Upper lobe of left lung (tissue), 6 donors: Measurements from ENCODE around the gene RAD51AP1. TPM values are rescaled to one million over a fixed set of nuclear protein-coding genes. Genes with fewer than 3 reads are reported as not detected.

Source experiments
- ATAC-seq, 2 donors: fragments of 200-7000 bp; cut with Tn5 transposase; one replicate each; pipeline ENCODE4 v1.9.1; 2022; ENCODE audit warnings: mild to moderate bottlenecking in 2 of 2, moderate library complexity in 2 of 2; ENCODE audit not compliant: low FRiP score in 2 of 2
- DNase-seq, 2 donors: peaks; one replicate each; pipeline ENCODE4 v3.0.0-alpha.2; 2019 to 2020
- H3K27ac ChIP-seq, 4 donors: fragments of 200-600 bp; sonication (generic); one replicate each; pipeline ENCODE4 v1.5.1; 2016 to 2019
- H3K27me3 ChIP-seq, 4 donors: fragments of 200-600 bp; sonication (generic); one replicate each; pipeline ENCODE4 v1.5.1; 2017 to 2019
- H3K36me3 ChIP-seq, 4 donors: fragments of 200-600 bp; sonication (generic); one replicate each; pipeline ENCODE4 v1.5.1; 2016 to 2019
- H3K4me1 ChIP-seq, 4 donors: fragments of 200-600 bp; sonication (generic); one replicate each; pipeline ENCODE4 v1.5.1; 2018 to 2019
- H3K4me3 ChIP-seq, 4 donors: fragments of 200-600 bp; sonication (generic); one replicate each; pipeline ENCODE4 v1.5.1; 2017 to 2019; ENCODE audit warnings: mild to moderate bottlenecking in 2 of 4, moderate library complexity in 1 of 4
- H3K9me3 ChIP-seq, 4 donors: fragments of 200-600 bp; sonication (generic); one replicate each; pipeline ENCODE4 v1.5.1; 2018 to 2019
- EP300 ChIP-seq, 4 donors: sonication (generic); formaldehyde crosslinking; IDR thresholded peaks; one replicate each; pipeline ENCODE4 v1.5.1; 2017; ENCODE audit warnings: antibody characterized with exemption in 4 of 4, control low read depth in 2 of 4
- POLR2A ChIP-seq, 4 donors: fragments of 450-650 bp; IDR thresholded peaks; one replicate each; pipeline ENCODE4 v1.5.1; 2016 to 2017; ENCODE audit warnings: antibody characterized with exemption in 4 of 4, mild to moderate bottlenecking in 2 of 4
- POLR2AphosphoS5 ChIP-seq, 2 donors: sonication (generic); formaldehyde crosslinking; IDR thresholded peaks; one replicate each; pipeline ENCODE4 v1.5.1; 2017; ENCODE audit warnings: antibody characterized with exemption in 2 of 2
- WGBS, 2 donors: methylation state at CpG; one replicate each; pipeline ENCODE4 v1.1.5; 2017 to 2018; 5-methylcytosine and 5-hydroxymethylcytosine counted together
- total RNA-seq, 6 donors: library from RNA; depleted of rRNA in 4 of 6; stranded (reverse); fragments of >200 nt in 4 of 6; gene quantifications; one replicate each; pipeline versions ENCODE4 v1.1.0 to v1.2.1, GENCODE V29; 2016 to 2021
- TF ChIP-seq, protein P1 (sequence below), 6 experiments: fragments of 450-650 bp in 4 of 6; fragments of 200-600 bp in 2 of 6; sonication (generic) in 2 of 6; IDR thresholded peaks; one replicate each; pipeline ENCODE4 v1.5.1; 2016 to 2019; ENCODE audit warnings: antibody characterized with exemption in 6 of 6
- donor health status: DM: no; HTN: no; CAD: no; lungs with moderate emphysema.
- donor health status: DM: no; HTN: yes; CAD: no; lungs with severe emphysema.

RAD51AP1 gene
- total RNA-seq, 6 donors from 2014 or later, result 1.0 to 5.0 (median 2.1) TPM

DNA sequence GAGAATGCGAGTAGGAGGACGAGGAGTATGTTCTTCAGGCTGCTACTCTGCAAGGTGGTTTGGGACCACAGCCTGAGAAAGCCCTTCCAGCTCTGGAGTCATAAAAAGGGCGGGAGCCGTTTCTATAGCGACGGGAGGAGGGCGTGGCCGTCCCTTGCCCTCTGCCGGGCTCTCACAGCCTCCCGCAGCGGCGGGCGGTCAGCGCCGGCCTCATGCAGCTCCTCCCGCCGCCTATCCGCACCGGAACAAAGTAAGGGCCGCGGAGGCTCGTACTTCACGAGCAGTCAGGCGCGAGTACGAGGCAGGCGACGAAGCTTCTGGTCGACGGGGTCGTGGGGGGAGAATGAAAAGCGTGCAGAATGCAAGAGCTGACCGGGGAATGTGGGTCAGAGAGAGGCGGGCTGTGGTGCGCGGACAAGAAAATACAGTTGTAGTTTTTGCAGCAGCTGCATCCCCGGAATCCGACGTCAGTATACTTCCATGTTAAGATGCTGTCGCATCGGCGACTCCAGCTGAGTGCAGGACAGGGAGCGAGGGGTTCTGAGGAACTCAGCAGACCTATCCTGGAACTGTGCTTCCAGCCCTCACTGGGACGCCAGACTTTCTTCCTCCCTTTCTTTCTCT, 23.5 kb downstream of the RAD51AP1 start, which contains the start of gene DYRK4:
Gene DYRK4, plus strand, starts transcription at position 175 of the 624 bp plus-strand sequence. Its CDS starts 38 bp downstream, at position 213.
- Histone ChIP-seq H3K4me3 (peak within 1 kb of the TSS in 3 of 4 donors; percentile 32 to 47 (median 44)), H3K27ac (peak within 1 kb of the TSS in 2 of 4 donors; percentile 27 to 57)

DNA sequence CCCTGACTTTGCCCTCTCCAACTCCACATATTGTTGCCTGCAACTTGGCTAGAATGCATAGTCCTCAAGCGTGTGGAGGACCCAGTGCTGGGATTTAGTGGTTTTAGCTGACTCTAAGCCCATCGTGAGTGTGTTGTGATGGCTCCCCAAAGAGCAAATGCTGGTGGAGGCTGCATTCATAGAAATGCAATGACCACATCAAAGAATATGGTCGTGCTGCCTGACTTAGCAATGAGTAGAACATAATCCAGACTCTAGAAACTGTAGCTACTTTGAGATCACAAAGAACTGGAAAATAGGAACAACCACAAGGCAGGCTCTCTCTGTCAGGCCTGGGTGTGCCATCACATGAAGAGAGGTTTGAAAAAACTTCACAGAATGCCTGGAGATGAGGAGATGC, 24.6 kb downstream of the RAD51AP1 start:
- TF ChIP-seq POLR2A (IDR thresholded peaks at IDR 0.05) (no peak), POLR2AphosphoS5 (IDR thresholded peaks at IDR 0.05) (no peak), EP300 (IDR thresholded peaks at IDR 0.05) (no peak)
- TF ChIP-seq, protein P1, sequence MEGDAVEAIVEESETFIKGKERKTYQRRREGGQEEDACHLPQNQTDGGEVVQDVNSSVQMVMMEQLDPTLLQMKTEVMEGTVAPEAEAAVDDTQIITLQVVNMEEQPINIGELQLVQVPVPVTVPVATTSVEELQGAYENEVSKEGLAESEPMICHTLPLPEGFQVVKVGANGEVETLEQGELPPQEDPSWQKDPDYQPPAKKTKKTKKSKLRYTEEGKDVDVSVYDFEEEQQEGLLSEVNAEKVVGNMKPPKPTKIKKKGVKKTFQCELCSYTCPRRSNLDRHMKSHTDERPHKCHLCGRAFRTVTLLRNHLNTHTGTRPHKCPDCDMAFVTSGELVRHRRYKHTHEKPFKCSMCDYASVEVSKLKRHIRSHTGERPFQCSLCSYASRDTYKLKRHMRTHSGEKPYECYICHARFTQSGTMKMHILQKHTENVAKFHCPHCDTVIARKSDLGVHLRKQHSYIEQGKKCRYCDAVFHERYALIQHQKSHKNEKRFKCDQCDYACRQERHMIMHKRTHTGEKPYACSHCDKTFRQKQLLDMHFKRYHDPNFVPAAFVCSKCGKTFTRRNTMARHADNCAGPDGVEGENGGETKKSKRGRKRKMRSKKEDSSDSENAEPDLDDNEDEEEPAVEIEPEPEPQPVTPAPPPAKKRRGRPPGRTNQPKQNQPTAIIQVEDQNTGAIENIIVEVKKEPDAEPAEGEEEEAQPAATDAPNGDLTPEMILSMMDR (IDR thresholded peaks at IDR 0.05), result no peak
- ATAC-seq (no peak), DNase-seq (no peak)
- Histone ChIP-seq H3K9me3 (no peaks in the 10 kb centered on the region), H3K4me3 (no peak overlapping the region), H3K27me3 (no peaks in the 10 kb centered on the region), H3K27ac (no peak overlapping the region), H3K36me3 (no peaks in the 10 kb centered on the region), H3K4me1 (peaks cover 17 to 47% (median 19%) of the 10 kb centered on the region in 4 donors)
- 83 to 93% methylated on average over 3 of the region's 3 CpGs for WGBS, 2 donors

More for the DNA sequence above, 23.5 kb downstream of the RAD51AP1 start, which contains the start of gene DYRK4:
- DNase-seq (peak; percentile 87 to 89), ATAC-seq (peak; percentile 89 to 95)
- peaks cover 15 to 38% (median 17%) of the 10 kb centered on the region in 4 donors for H3K4me1 ChIP-seq
- H3K9me3 ChIP-seq, result no peaks in the 10 kb centered on the region
- WGBS, 2 donors, result 14 to 19% methylated on average over 41 to 44 of the region's 44 CpGs
- H3K36me3 ChIP-seq, result no peaks in the 10 kb centered on the region
- no peaks in the 10 kb centered on the region for H3K27me3 ChIP-seq
- TF ChIP-seq POLR2A (IDR thresholded peaks at IDR 0.05) (peak in 1 of 4 donors; percentile 60), POLR2AphosphoS5 (IDR thresholded peaks at IDR 0.05) (no peak)
- TF ChIP-seq, protein P1 (IDR thresholded peaks at IDR 0.05), result no peak

DNA sequence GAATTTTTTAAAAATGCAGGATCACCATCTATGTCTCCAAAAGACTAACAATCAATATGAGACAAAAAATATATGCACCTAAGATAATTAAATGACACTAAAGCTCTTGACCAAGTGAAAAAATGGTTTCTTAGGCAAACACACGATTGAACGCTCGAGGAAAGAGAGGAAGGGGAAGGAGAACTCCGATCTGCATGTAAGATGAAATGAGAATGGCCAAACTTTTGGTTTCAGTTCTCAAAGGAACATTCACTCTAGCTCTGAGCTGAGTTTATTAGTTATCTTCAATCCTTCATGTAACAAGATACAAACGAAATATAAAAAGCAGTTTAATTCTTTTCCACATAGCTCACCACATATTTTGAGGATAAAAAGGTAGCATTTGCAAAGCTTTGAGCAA, 26.1 kb downstream of the RAD51AP1 start:
- TF ChIP-seq POLR2A (IDR thresholded peaks at IDR 0.05) (no peak), EP300 (IDR thresholded peaks at IDR 0.05) (no peak), POLR2AphosphoS5 (IDR thresholded peaks at IDR 0.05) (no peak)
- Histone ChIP-seq H3K4me1 (peaks cover 17 to 47% (median 20%) of the 10 kb centered on the region in 4 donors), H3K9me3 (no peaks in the 10 kb centered on the region), H3K27me3 (no peaks in the 10 kb centered on the region), H3K27ac (peak overlapping the region in 3 of 4 donors; percentile 18 to 73 (median 40)), H3K36me3 (no peaks in the 10 kb centered on the region), H3K4me3 (peak overlapping the region in 1 of 4 donors; percentile 3)
- DNase-seq (no peak), ATAC-seq (no peak)
- WGBS, 2 donors, result 40 to 46% methylated on average over 5 of the region's 5 CpGs

DNA sequence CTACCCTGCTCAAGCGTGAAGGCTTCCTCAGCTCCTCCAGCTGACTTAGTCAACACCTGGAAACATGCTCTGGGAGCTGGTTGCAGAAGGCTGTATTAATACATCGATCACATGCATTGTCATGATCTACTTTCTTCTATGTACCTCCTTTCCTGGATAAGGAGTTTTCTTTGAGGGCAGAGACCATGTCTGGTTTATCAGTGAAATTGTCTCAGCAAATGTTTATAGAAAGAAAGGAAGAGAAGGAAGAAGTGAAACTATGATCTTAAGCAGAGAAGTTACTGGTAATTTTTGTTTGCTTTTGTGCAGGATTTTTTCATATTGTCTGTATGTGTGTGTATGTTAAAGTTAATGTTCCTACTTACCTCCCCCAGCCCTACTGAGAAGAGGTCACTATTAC, 27.8 kb downstream of the RAD51AP1 start:
- Histone ChIP-seq H3K4me3 (no peak overlapping the region), H3K27me3 (no peaks in the 10 kb centered on the region), H3K36me3 (no peaks in the 10 kb centered on the region), H3K4me1 (peaks cover 17 to 47% (median 20%) of the 10 kb centered on the region in 4 donors), H3K9me3 (no peaks in the 10 kb centered on the region), H3K27ac (peak overlapping the region in 3 of 4 donors; percentile 11 to 73 (median 47))
- 62 to 67% methylated on average over 2 of the region's 2 CpGs for WGBS, 2 donors
- ATAC-seq (no peak), DNase-seq (no peak)
- TF ChIP-seq POLR2A (IDR thresholded peaks at IDR 0.05), result no peak
- TF ChIP-seq, protein P1 (IDR thresholded peaks at IDR 0.05), result no peak
- TF ChIP-seq EP300 (IDR thresholded peaks at IDR 0.05), result no peak
- TF ChIP-seq POLR2AphosphoS5 (IDR thresholded peaks at IDR 0.05), result no peak

DNA sequence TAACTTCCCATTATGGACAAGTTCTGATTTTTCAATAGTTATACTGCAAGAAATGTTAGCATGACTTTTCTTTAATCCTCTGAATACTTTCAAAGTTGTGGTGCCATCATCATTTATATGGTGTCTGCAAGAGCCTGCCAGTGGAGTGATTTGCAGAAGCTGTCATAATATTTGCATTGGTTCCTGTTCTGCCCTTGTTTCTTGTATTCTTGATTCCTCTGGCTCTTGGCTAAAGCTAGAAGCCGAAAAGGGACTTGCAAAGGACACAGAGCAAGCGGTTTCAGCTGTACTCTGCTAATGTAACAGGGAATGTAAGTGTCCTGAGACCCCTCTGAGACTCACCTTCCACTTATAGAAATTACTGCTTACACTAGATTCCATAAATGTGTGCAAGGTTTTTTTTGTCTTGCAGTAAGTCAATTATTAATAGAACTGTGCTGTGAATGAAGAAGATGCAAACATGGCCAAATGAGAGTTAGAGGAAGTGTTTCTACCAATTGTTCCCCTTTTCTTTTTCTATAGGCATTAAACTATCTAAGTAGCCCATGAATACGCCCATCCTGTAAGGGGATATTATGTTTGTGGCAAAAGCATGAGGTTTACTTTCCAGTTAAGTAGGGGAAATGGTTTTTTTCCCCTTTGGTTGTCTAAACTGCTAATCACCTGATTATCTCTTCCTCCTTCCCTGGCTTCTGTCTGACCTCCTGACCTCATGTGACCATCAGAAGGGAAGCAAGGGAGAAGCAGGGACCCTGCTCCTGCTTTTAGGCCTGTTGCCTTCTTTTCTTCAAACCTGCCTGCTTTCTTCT, 28.6 kb downstream of the RAD51AP1 start:
- Histone ChIP-seq H3K36me3 (no peaks in the 10 kb centered on the region), H3K4me3 (no peak overlapping the region), H3K4me1 (peaks cover 9 to 39% (median 18%) of the 10 kb centered on the region in 4 donors), H3K27ac (peak overlapping the region; percentile 36 to 73 (median 60)), H3K27me3 (no peaks in the 10 kb centered on the region), H3K9me3 (no peaks in the 10 kb centered on the region)
- whole genome bisulfite sequencing, 2 donors, result 26 to 29% methylated on average over 3 of the region's 3 CpGs
- peak in 1 of 2 donors; percentile 67 for ATAC-seq
- no peak for DNase-seq
- TF ChIP-seq POLR2A (IDR thresholded peaks at IDR 0.05) (no peak), EP300 (IDR thresholded peaks at IDR 0.05) (no peak), POLR2AphosphoS5 (IDR thresholded peaks at IDR 0.05) (peak in 1 of 2 donors; percentile 29)
- TF ChIP-seq, protein P1 (IDR thresholded peaks at IDR 0.05), result no peak
